PC-9 (cell line): Measurements from ENCODE around the gene DLG2.

Experiments used
- EZH2 ChIP-seq: fragments of 200-600 bp; sonication (generic); IDR thresholded peaks from 2 replicates; pipeline ENCODE4 v1.8.0; 2017; ENCODE audit warnings: antibody characterized with exemption, low read depth
- TF ChIP-seq, protein P1 (sequence below): fragments of 200-600 bp; sonication (generic); conservative IDR thresholded peaks from 2 replicates; pipeline ENCODE4 v1.6.1; 2017; ENCODE audit warnings: mixed run types, antibody characterized with exemption, mild to moderate bottlenecking, moderate library complexity

DNA sequence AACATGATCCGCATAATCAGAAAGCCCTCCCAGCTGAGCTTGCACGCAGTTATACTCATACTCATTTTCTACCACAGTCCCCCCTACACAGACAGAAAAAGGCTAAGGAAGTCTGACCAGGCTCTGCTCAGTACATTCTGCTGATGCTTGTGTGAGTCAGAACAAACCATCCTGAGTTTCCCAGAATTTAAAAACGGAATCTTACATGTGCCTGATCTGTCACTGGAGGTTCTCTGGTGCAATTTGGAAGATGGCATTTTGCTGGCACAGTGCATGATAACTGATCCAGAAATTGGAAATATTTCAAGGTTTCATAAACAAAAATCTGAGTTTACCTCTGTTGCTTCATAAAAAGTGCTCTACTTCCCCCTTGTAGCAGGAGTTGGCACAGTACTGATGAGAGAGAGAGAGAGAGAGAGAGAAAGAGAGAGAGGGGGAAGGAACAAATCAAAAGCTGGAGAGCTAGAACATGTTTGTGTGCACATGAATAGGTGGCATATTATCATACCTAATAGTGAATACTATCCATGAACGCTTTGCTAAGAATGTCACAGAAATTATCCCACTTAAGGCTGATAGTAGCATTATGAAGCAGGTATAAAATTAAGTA is 1085.3 kb downstream of the DLG2 start:
- TF ChIP-seq, protein P1, sequence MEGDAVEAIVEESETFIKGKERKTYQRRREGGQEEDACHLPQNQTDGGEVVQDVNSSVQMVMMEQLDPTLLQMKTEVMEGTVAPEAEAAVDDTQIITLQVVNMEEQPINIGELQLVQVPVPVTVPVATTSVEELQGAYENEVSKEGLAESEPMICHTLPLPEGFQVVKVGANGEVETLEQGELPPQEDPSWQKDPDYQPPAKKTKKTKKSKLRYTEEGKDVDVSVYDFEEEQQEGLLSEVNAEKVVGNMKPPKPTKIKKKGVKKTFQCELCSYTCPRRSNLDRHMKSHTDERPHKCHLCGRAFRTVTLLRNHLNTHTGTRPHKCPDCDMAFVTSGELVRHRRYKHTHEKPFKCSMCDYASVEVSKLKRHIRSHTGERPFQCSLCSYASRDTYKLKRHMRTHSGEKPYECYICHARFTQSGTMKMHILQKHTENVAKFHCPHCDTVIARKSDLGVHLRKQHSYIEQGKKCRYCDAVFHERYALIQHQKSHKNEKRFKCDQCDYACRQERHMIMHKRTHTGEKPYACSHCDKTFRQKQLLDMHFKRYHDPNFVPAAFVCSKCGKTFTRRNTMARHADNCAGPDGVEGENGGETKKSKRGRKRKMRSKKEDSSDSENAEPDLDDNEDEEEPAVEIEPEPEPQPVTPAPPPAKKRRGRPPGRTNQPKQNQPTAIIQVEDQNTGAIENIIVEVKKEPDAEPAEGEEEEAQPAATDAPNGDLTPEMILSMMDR, result no peak
- TF ChIP-seq EZH2, result no peak
